ENCODE data around the gene CASZ1. TPM values are rescaled to one million over a fixed set of nuclear protein-coding genes. Genes with fewer than 3 reads are reported as not detected.

CASZ1 gene
- total RNA-seq, 8 experiments from 2014 or later = 0.46 to 15.1 (median 6.4) TPM

GRCh38 chr1:10774615-10775310, 21.7 kb downstream of the CASZ1 start:
- H3K27ac ChIP-seq = no peak overlapping the region
- H3K4me1 ChIP-seq (replicated peaks in 1 of 2) = peaks cover 0 to 4% of the 10 kb centered on the region in 2 donors
- H3K4me3 ChIP-seq = no peak overlapping the region
- in situ Hi-C loops (cut with MboI; ENCODE audit: low pct_unique_long_range_greater_than_20kb in 2 of 9, low sequenced_read_pairs in 9 of 9, unreplicated experiment in 9 of 9) = loop anchor here in 2 of 9 experiments (25.0 kb wide), 2 partner anchors 87 to 113 kb away; no protein-coding TSS in a partner anchor
- 83 to 97% (median 89%) methylated on average over 4 to 17 of the region's 17 CpGs; no CpG with 5 or more reads in 1 of the 10 experiments for WGBS, 10 experiments
- no peak for ATAC-seq (replicated peaks in 6 of 8)

- in situ Hi-C loops (cut with MboI; ENCODE audit: low pct_unique_long_range_greater_than_20kb in 2 of 9, low sequenced_read_pairs in 9 of 9, unreplicated experiment in 9 of 9) = no loop called here
- no peak for ATAC-seq (replicated peaks in 6 of 8)
- 50 to 100% (median 81%) methylated on average over 1 to 15 of the region's 17 CpGs; no CpG with 5 or more reads in 2 of the 10 experiments for WGBS, 10 experiments
- Histone ChIP-seq H3K27ac (no peak overlapping the region), H3K4me3 (no peak overlapping the region), H3K4me1 (replicated peaks in 1 of 2) (peaks cover 0 to 4% of the 10 kb centered on the region in 2 donors)
Observed at GRCh38 chr1:10773851-10774614, 22.4 kb downstream of the CASZ1 start.

- ATAC-seq (replicated peaks in 6 of 8) = no peak
- in situ Hi-C loops (cut with MboI; ENCODE audit: low pct_unique_long_range_greater_than_20kb in 2 of 9, low sequenced_read_pairs in 9 of 9, unreplicated experiment in 9 of 9) = no loop called here
- no peak overlapping the region for H3K27ac ChIP-seq
- WGBS, 10 experiments = 57 to 100% (median 60%) methylated on average over 1 to 3 of the region's 12 CpGs; no CpG with 5 or more reads in 7 of the 10 experiments
- no peak overlapping the region for H3K4me3 ChIP-seq
- peaks cover 0 to 4% of the 10 kb centered on the region in 2 donors for H3K4me1 ChIP-seq (replicated peaks in 1 of 2)
Observed at GRCh38 chr1:10773376-10773775, 23.1 kb downstream of the CASZ1 start.

- in situ Hi-C loops (cut with MboI; ENCODE audit: low pct_unique_long_range_greater_than_20kb in 2 of 9, low sequenced_read_pairs in 9 of 9, unreplicated experiment in 9 of 9) = no loop called here
- peaks cover 0 to 4% of the 10 kb centered on the region in 2 donors for H3K4me1 ChIP-seq (replicated peaks in 1 of 2)
- WGBS, 10 experiments = 83 to 100% (median 86%) methylated on average over 2 to 7 of the region's 7 CpGs; no CpG with 5 or more reads in 5 of the 10 experiments
- ATAC-seq (replicated peaks in 6 of 8) = no peak
- no peak overlapping the region for H3K27ac ChIP-seq
- H3K4me3 ChIP-seq = no peak overlapping the region
Observed at GRCh38 chr1:10772711-10773110, 23.7 kb downstream of the CASZ1 start.

GRCh38 chr1:10771789-10772188, 24.7 kb downstream of the CASZ1 start:
- WGBS, 10 experiments = 0 to 100% (median 67%) methylated on average over 1 to 7 of the region's 8 CpGs; no CpG with 5 or more reads in 4 of the 10 experiments
- no peak overlapping the region for H3K27ac ChIP-seq
- in situ Hi-C loops (cut with MboI; ENCODE audit: low pct_unique_long_range_greater_than_20kb in 2 of 9, low sequenced_read_pairs in 9 of 9, unreplicated experiment in 9 of 9) = no loop called here
- no peak for ATAC-seq (replicated peaks in 6 of 8)
- H3K4me1 ChIP-seq (replicated peaks in 1 of 2) = peaks cover 0 to 4% of the 10 kb centered on the region in 2 donors
- no peak overlapping the region for H3K4me3 ChIP-seq

DNA sequence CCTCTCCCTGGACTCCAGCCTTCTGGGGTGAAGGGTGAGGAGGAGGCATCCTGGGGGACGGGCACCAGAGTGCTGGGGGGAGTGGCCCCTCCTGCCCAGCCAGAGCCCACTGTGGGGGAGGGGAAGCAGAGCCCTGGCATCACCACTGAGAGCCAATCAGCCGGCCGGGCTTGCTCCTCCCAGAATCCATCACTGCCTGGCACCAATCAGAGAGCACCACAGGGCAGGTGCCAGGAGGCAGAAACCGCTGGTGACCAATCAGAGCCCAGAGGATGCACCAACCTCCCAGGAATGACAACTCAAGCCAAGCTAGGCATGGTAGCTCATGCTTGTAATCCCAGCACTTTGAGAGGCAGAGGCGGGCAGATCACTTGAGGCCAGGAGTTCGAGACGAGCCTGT, 27.9 kb downstream of the CASZ1 start:
- ATAC-seq (replicated peaks in 6 of 8) = peak in 1 of 8 experiments; percentile 23
- in situ Hi-C loops (cut with MboI; ENCODE audit: low pct_unique_long_range_greater_than_20kb in 2 of 9, low sequenced_read_pairs in 9 of 9, unreplicated experiment in 9 of 9) = no loop called here
- no peak overlapping the region for H3K27ac ChIP-seq
- peaks cover 0 to 12% of the 10 kb centered on the region in 2 donors for H3K4me1 ChIP-seq (replicated peaks in 1 of 2)
- WGBS, 10 experiments = 77 to 100% (median 96%) methylated on average over 2 to 5 of the region's 7 CpGs; no CpG with 5 or more reads in 5 of the 10 experiments
- H3K4me3 ChIP-seq = no peak overlapping the region

- ATAC-seq (replicated peaks in 6 of 8) = peak in 2 of 8 experiments; percentile 11 to 68
- in situ Hi-C loops (cut with MboI; ENCODE audit: low pct_unique_long_range_greater_than_20kb in 2 of 9, low sequenced_read_pairs in 9 of 9, unreplicated experiment in 9 of 9) = no loop called here
- WGBS, 10 experiments = 39 to 92% (median 77%) methylated on average over 3 to 8 of the region's 9 CpGs; no CpG with 5 or more reads in 5 of the 10 experiments
- no peak overlapping the region for H3K4me3 ChIP-seq
- no peak overlapping the region for H3K27ac ChIP-seq
- peaks cover 0 to 12% of the 10 kb centered on the region in 2 donors for H3K4me1 ChIP-seq (replicated peaks in 1 of 2)
Observed at GRCh38 chr1:10767282-10767681, 29.2 kb downstream of the CASZ1 start.

GRCh38 chr1:10765734-10766478, 30.5 kb downstream of the CASZ1 start:
- 20 to 80% (median 70%) methylated on average over 1 to 15 of the region's 17 CpGs; no CpG with 5 or more reads in 2 of the 10 experiments for WGBS, 10 experiments
- no peak overlapping the region for H3K4me3 ChIP-seq
- peak in 2 of 8 experiments; percentile 30 to 39 for ATAC-seq (replicated peaks in 6 of 8)
- peaks cover 0 to 12% of the 10 kb centered on the region in 2 donors for H3K4me1 ChIP-seq (replicated peaks in 1 of 2)
- in situ Hi-C loops (cut with MboI; ENCODE audit: low pct_unique_long_range_greater_than_20kb in 2 of 9, low sequenced_read_pairs in 9 of 9, unreplicated experiment in 9 of 9) = no loop called here
- H3K27ac ChIP-seq = no peak overlapping the region

GRCh38 chr1:10765304-10765703, 31.1 kb downstream of the CASZ1 start:
- in situ Hi-C loops (cut with MboI; ENCODE audit: low pct_unique_long_range_greater_than_20kb in 2 of 9, low sequenced_read_pairs in 9 of 9, unreplicated experiment in 9 of 9) = no loop called here
- 55 to 90% (median 74%) methylated on average over 5 to 13 of the region's 15 CpGs; no CpG with 5 or more reads in 3 of the 10 experiments for WGBS, 10 experiments

GRCh38 chr1:10764296-10764798, 32.1 kb downstream of the CASZ1 start:
- WGBS, 10 experiments = 20 to 100% (median 88%) methylated on average over 1 to 6 of the region's 6 CpGs; no CpG with 5 or more reads in 2 of the 10 experiments
- no peak for ATAC-seq (replicated peaks in 6 of 8)
- in situ Hi-C loops (cut with MboI; ENCODE audit: low pct_unique_long_range_greater_than_20kb in 2 of 9, low sequenced_read_pairs in 9 of 9, unreplicated experiment in 9 of 9) = no loop called here

More at GRCh38 chr1:10765304-10765703, 31.1 kb downstream of the CASZ1 start:
- Histone ChIP-seq H3K4me1 (replicated peaks in 1 of 2) (peaks cover 0 to 8% of the 10 kb centered on the region in 2 donors), H3K4me3 (no peak overlapping the region), H3K27ac (no peak overlapping the region)
- no peak for ATAC-seq (replicated peaks in 6 of 8)

DNA sequence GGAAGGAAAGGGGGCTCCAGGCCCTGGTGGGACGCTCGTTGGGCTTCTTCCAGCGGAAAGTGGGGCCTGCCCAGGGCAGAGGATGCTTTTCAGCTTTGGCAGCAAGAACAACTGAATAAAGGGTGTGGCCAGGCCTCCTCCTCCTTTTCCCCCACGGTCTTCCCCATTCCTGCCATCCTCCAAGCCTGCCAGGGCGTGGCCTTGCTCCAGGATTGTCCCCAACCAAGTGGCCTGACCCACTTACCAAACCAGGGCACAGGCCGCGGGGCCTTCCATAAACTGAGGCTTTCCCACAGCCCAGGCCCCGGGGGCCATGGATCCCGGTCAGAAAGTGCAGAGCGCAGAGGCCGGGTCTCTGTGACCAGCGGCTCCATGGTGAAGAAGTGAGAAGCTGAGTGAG, 33.6 kb downstream of the CASZ1 start:
- H3K27ac ChIP-seq = no peak overlapping the region
- no peak overlapping the region for H3K4me3 ChIP-seq
- peaks cover 0 to 8% of the 10 kb centered on the region in 2 donors for H3K4me1 ChIP-seq (replicated peaks in 1 of 2)
- ATAC-seq (replicated peaks in 6 of 8) = no peak
- WGBS, 10 experiments = 80 to 90% (median 81%) methylated on average over 3 to 5 of the region's 12 CpGs; no CpG with 5 or more reads in 7 of the 10 experiments
- in situ Hi-C loops (cut with MboI; ENCODE audit: low pct_unique_long_range_greater_than_20kb in 2 of 9, low sequenced_read_pairs in 9 of 9, unreplicated experiment in 9 of 9) = no loop called here

More at GRCh38 chr1:10764296-10764798, 32.1 kb downstream of the CASZ1 start:
- Histone ChIP-seq H3K27ac (no peak overlapping the region), H3K4me3 (no peak overlapping the region), H3K4me1 (replicated peaks in 1 of 2) (peaks cover 0 to 8% of the 10 kb centered on the region in 2 donors)

DNA sequence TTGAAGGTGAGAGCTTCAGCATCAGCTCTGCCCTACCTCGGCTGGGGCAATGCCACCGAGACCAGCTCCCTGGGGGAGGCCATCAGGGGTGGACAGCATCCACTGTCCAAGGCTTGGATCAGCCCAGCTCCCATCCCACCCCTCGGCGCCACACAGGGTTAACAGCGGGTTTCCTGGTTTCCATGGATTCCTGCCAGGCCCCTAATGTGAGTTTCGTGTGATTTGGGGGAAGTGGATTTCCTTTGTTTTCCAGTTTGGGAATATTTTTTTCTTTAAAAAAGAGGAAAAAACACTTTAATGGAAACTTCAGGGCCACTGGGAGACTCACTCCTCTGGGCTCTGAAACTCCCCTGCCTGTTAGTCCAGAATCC, 34.3 kb downstream of the CASZ1 start:
- ATAC-seq (replicated peaks in 6 of 8) = no peak
- Histone ChIP-seq H3K4me3 (no peak overlapping the region), H3K27ac (no peak overlapping the region), H3K4me1 (replicated peaks in 1 of 2) (peaks cover 0 to 8% of the 10 kb centered on the region in 2 donors)
- 30 to 93% (median 68%) methylated on average over 2 to 5 of the region's 6 CpGs; no CpG with 5 or more reads in 5 of the 10 experiments for WGBS, 10 experiments
- in situ Hi-C loops (cut with MboI; ENCODE audit: low pct_unique_long_range_greater_than_20kb in 2 of 9, low sequenced_read_pairs in 9 of 9, unreplicated experiment in 9 of 9) = no loop called here

All from motor neuron (in vitro differentiated cells).